Fibroblast of mammary gland (primary cell): ENCODE results near the gene VTI1A.

Source experiments
- DNase-seq: peaks from one replicate; pipeline ENCODE4 v3.0.0-alpha.2; 2010; ENCODE audit warnings: low read depth
- H3K4me3 ChIP-seq: 2 replicates; pipeline ENCODE4 v1.5.1; 2011; ENCODE audit warnings: low read depth, mild to moderate bottlenecking, low read length, moderate library complexity; ENCODE audit not compliant: control insufficient read depth
- CTCF ChIP-seq: conservative IDR thresholded peaks from 2 replicates; pipeline ENCODE4 v1.5.1; 2011; ENCODE audit warnings: low read depth, low read length, inconsistent platforms; ENCODE audit not compliant: control insufficient read depth, insufficient read depth

Gene VTI1A

GRCh38 chr10:112765717-112766235, 318.8 kb downstream of the VTI1A start:
- DNase-seq = no peak
- no peak for TF ChIP-seq CTCF
- no peak overlapping the region for H3K4me3 ChIP-seq

GRCh38 chr10:112766636-112767035, 319.6 kb downstream of the VTI1A start:
- no peak for DNase-seq
- no peak overlapping the region for H3K4me3 ChIP-seq
- TF ChIP-seq CTCF = no peak

GRCh38 chr10:112767156-112767555, 320.1 kb downstream of the VTI1A start:
- no peak overlapping the region for H3K4me3 ChIP-seq
- no peak for DNase-seq
- TF ChIP-seq CTCF = no peak

GRCh38 chr10:112768121-112768520, 321.1 kb downstream of the VTI1A start:
- no peak overlapping the region for H3K4me3 ChIP-seq
- TF ChIP-seq CTCF = no peak
- DNase-seq = no peak

- no peak for DNase-seq
- no peak for TF ChIP-seq CTCF
These were observed 322.1 kb downstream of the VTI1A start for GRCh38 chr10:112769081-112769480.

GRCh38 chr10:112769611-112770370, 322.8 kb downstream of the VTI1A start:
- no peak overlapping the region for H3K4me3 ChIP-seq
- TF ChIP-seq CTCF = no peak
- no peak for DNase-seq

More at GRCh38 chr10:112769081-112769480, 322.1 kb downstream of the VTI1A start:
- no peak overlapping the region for H3K4me3 ChIP-seq
